ENCODE data around the gene PDE2A.

Gene PDE2A

DNA sequence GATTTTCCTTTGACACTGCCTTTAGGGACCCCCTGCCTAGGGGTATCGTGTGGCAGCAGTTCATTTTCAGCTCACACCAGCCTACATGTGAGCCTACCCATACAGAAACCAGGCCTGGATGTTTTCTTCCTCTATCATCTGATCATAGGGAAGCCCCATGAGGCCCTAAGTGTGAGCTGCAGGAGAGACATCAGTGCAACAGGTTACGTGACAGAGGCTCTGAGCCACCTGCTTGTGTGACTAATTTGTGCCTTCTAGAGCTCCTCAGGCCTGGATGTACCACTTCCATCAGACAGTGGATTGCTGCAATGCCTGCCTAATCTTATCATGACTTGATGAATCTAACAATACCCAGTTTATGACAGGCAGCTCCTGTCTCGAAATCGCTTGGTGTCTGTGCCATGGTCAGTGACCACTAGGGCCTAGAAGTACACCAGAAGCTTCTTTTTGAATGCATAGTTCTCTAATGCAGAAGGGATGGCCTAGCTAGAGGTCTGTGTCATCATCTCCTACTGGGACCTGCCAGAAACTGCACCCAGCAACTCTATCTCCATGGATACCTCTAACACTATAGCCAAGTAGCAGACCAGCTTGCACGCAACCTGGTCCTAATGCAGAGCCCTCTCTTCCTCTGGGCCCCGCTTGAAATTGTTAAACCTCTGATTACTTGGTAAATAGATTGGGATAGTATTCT, 130.2 kb downstream of the PDE2A start:
- no peak for DNase-seq (ENCODE audit: low spot score)

DNA sequence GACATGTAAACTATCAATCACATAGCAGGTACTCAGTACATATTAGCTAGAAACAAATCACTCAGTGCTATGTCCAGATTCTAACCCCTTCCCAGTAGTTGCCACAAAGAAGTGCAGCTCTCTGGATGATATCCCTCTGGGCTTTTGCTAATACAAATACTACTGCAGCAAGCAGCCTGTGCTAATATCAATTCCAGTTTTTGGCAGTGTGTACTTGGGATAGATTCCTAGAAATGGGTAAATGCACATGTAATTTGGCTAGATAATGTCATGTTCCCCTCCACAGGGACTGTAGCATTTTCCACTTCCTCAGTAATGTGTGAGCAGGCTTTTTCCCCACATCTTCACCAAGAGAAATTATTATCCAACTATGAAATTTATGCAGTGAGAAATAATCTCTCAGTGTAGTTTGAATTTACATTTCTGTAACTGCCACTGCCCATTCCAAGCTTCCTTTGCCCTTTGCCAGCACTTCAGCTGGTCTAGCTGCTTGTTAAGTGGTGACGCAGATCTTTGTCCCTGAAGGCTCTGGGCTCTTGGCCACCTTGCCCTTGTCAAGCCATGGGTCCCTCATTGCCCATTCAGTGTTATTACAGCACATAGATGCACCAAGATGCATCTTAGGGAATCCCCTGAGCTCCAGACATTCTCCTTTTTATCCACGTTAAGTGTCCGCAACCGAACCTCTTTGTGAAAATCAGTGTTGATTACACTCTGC, 132.8 kb downstream of the PDE2A start:
- DNase-seq (ENCODE audit: low spot score): no peak

DNA sequence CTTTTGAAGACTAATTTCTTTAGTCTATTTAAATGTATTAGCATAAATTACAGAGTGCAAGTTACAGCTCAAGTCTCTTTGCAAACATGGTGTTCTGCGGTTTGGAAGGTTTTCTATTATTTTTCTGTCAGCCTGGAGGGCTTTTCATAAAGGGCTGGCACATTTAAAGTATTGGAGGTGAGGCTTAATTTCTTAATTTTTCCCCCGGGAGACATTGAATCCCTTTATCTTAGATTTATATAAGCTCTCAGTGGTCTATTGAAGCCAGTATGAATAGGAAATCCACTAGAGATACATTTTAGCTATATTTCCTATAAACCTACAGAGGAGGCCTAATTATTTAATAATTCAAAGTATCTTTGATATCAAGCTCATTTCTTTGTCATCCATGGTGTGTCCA, 137.2 kb downstream of the PDE2A start:
- no peak for DNase-seq (ENCODE audit: low spot score)

DNA sequence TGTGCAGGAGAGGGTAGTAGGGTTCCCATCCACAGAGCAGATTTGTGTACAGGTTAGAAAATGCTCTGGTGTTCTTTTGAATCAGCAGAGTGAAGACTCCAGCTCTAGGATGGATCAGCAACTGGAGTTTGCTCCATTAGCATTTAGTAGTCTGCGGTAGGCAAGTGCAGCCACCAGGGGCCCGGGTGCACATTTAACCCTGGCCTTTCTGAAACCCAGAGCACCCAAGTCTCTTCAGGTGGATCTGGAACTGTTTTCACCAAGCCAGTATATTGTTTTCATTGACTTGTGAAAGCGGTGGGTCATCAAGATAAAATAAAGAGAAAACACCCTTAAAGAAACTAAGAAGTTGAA, 139.1 kb downstream of the PDE2A start:
- no peak for DNase-seq (ENCODE audit: low spot score)

DNA sequence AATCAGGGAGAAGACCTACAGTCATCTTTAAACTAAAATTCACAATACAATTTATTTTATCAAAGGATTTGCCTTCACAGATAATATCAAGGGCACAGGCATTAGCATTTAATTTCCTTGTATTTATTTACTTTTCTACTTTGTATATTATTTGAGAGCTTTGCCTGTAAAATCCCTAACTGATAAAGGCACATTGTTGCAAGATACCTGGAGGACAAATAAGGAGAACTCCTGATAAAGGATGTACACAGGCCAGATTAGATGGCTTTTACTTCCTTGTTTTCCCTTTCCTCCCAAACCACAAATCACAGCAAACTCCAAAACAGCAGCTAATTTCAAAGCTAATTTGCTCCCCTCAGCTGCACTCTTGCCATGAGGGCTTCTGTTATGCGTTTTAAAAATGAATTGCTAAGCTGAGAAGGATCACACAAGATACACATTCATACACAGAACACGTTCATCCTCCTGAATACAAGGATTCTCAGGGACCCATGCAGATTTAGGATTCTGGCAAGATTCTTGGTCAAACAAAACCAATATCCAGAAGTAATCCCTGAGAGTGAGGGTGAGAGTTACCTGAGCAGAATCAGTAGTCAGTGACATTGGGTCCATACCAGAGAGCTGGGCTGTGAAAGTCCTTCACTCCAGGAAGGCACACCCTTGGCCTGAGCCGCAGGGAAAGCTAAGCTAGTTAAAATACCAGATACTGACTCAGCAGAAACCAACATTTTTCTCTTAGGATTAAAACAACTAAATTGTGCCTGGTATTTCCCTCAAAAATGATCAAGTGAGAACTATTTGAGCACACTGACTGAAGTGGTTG, 139.6 kb downstream of the PDE2A start:
- DNase-seq (ENCODE audit: low spot score): no peak

DNA sequence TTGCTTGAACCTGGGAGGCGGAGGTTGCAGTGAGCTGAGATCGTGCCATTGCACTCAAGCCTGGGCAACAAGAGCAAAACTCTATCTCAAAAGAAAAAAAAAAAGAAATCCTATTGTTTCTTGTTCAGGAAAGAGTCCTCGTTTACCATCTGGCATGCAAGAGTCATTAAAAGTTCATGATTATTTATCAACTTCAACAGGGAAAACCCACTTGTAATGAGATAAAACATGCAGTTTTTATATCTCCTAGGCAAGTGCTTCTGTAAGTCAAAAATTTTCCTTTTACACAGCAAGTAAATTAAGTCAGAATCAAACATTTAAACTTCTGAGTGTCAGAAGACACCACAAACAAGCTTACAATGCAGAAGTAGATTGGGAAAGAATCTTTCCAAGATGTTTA, 145.2 kb downstream of the PDE2A start:
- DNase-seq (ENCODE audit: low spot score): no peak

DNA sequence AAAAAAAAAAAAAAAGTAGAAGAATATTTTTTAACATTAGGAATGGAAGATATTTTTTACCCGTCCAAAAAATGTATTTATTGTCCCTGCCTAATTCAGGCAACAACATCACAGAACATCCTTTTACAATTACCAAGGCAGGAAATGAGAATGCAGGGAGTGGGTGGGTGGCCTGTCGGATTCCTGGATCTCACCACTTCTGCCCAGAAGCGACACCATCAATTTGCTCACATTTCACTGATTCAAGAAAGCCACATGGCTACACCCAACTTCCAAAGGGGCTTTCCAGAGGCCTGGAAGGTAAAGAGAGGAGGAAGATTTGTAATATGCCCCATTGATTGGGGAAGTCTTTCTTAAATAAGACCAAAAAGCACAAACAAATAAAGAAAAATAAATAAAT, 146.1 kb downstream of the PDE2A start:
- DNase-seq (ENCODE audit: low spot score): no peak
